ENCODE results near the gene RPL7L1. TPM values are rescaled to one million over a fixed set of nuclear protein-coding genes. Genes with fewer than 3 reads are reported as not detected.

Gene RPL7L1
- 85.7 TPM for polyA plus RNA-seq (2012; ENCODE audit: insufficient read length, low read depth)

DNA sequence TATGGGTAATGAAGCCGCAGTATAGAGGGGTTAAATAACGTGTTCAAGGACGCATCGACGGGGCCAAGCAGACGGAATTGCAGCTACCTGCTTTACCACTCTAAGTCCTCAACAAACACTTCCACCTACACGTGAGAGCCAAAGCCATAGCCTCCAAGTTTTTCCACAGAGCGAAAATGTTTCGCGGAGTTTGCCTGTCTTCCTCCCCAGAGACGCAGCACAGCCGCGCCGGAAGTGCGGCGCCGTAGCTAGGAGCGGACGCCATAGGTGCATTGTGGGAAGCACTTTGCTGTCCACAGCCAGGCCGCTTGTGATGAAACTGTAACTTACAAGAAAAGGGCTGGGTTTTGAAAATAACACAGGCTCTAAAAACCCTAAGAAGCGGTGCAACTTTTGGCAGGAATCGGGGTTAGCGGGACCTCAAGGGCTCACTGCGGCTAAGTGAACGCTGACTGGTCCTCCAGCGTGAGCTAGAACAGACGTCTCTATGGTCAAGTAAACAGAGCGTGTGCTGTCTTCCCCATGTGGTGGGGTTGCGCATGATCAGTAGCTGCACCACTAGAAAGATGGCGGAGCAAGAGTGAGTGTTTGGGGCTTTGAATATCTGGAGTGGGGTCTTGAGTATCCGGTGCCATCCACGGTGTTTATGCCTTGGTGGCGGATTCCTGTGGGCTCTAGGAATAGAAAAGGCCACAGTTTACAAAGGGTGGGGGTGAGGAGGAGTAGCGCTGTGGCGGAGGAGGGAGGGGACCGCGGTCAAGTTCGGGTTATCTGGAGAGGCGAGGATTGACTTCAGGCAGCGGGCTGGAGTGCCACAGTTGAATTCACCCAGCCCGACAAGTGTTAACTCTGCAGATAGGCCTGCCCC, at the start of gene RPL7L1:
Gene RPL7L1 (plus strand): TSS at position 245 of the 868 bp plus-strand sequence. CDS start 295 bp downstream, at position 540.
- TF ChIP-seq REST (IDR thresholded peaks at IDR 0.05; ENCODE audit: insufficient read depth in 1 of 2, low read depth in 2 of 2, low read length in 2 of 2): peak in 1 of 2 experiments; percentile 79; a peak in 1 of 4 replicates
- TF ChIP-seq POLR2AphosphoS5 (IDR thresholded peaks at IDR 0.05; ENCODE audit: low read depth, low read length): peak; percentile 98
- TF ChIP-seq SIN3A (IDR thresholded peaks at IDR 0.05; ENCODE audit: borderline replicate concordance, insufficient read depth, low read length): peak; percentile 70; the same call in 1 of the 2 replicates
- TF ChIP-seq FOXP2 (optimal IDR thresholded peaks at IDR 0.05; ENCODE audit: borderline replicate concordance, extremely low read depth, extremely low read length, insufficient read depth): peak; percentile 81
- TF ChIP-seq TAF1 (IDR thresholded peaks at IDR 0.05; ENCODE audit: borderline replicate concordance, insufficient read depth, low read length): peak; percentile 94

DNA sequence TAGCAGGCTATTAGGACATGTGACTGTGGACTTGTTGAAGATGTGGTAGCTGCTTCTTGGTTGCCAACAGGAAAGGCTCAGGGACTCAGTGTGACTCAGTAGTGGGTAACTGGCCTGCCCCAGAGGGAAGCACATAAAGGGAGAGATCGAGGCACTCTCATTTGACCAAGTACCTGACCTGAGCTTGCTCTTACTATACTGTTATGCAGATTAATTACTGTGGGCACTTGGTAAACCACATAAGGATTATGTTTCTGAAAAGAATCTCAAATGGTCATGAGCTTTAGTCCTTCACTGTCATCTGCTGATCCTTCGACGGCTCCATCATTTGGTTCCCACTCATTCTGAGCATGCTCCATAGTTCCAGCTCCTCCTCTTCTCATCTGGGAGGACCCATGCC, 48.2 kb upstream of the RPL7L1 start:
- TF ChIP-seq POLR2AphosphoS5 (IDR thresholded peaks at IDR 0.05; ENCODE audit: low read depth, low read length): no peak

DNA sequence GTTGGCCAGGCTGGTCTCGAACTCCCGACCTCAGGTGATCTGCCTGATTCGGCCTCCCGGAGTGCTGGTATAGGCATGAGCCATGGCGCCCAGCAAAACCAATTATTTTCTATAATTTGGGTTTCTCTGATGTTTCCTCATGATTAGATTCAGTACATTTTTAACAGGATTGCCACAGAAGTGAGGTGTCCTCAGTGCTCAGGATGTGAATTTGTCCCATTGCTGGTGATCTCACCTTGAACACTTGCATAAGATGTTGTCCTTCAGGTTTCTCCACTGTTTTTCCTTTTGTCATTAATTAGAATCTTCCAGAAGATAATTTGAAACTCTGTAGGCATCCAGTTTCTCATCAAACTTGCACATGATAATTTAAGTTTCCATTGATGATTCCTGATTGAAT, 45.4 kb upstream of the RPL7L1 start:
- TF ChIP-seq REST (IDR thresholded peaks at IDR 0.05; ENCODE audit: insufficient read depth in 1 of 2, low read depth in 2 of 2, low read length in 2 of 2) (no peak), FOXP2 (optimal IDR thresholded peaks at IDR 0.05; ENCODE audit: borderline replicate concordance, extremely low read depth, extremely low read length, insufficient read depth) (no peak), POLR2AphosphoS5 (IDR thresholded peaks at IDR 0.05; ENCODE audit: low read depth, low read length) (no peak), SIN3A (IDR thresholded peaks at IDR 0.05; ENCODE audit: borderline replicate concordance, insufficient read depth, low read length) (no peak), TAF1 (IDR thresholded peaks at IDR 0.05; ENCODE audit: borderline replicate concordance, insufficient read depth, low read length) (no peak)

DNA sequence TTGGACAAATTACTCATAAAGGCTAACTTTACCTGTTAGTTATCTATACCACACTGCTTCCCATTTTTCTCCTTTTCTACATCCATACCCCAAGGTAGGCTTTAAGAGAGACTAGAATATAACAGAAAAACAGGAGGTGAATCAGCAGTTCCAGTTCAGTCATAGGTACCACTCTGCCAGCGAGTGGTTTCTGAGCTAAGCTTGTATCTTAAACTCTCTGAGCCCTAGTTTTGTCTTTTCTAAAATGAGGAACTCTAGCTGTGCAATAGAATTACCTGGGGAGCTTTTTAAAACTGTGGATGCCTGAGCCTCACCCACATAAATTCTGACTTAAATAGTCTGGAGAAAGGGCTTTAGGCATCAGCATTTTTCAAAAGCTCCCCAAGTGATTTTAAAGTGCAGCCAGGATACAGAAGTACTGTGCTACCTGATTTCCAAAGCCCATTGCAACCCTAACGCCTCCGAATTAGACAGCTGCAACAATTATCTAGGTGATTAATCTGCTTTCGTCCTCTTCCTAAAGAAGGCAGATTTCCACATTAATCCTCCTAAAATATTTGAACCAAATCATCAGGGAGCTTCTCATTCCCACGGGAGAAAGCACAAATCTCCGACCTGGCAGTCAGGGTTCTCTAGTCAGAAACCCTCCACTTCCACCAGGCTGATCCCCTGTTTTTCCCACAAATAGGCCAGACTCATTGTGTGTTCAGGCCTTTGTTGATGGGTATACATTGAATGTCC, 37.4 kb upstream of the RPL7L1 start:
- no peak for TF ChIP-seq REST (IDR thresholded peaks at IDR 0.05; ENCODE audit: insufficient read depth in 1 of 2, low read depth in 2 of 2, low read length in 2 of 2)
- TF ChIP-seq POLR2AphosphoS5 (IDR thresholded peaks at IDR 0.05; ENCODE audit: low read depth, low read length): no peak
- no peak for TF ChIP-seq TAF1 (IDR thresholded peaks at IDR 0.05; ENCODE audit: borderline replicate concordance, insufficient read depth, low read length)
- no peak for TF ChIP-seq FOXP2 (optimal IDR thresholded peaks at IDR 0.05; ENCODE audit: borderline replicate concordance, extremely low read depth, extremely low read length, insufficient read depth)
- TF ChIP-seq SIN3A (IDR thresholded peaks at IDR 0.05; ENCODE audit: borderline replicate concordance, insufficient read depth, low read length): no peak

GRCh38 chr6:42845327-42845694, 34.1 kb upstream of the RPL7L1 start:
- TF ChIP-seq REST (IDR thresholded peaks at IDR 0.05; ENCODE audit: insufficient read depth in 1 of 2, low read depth in 2 of 2, low read length in 2 of 2) (no peak), TAF1 (IDR thresholded peaks at IDR 0.05; ENCODE audit: borderline replicate concordance, insufficient read depth, low read length) (no peak), FOXP2 (optimal IDR thresholded peaks at IDR 0.05; ENCODE audit: borderline replicate concordance, extremely low read depth, extremely low read length, insufficient read depth) (no peak), SIN3A (IDR thresholded peaks at IDR 0.05; ENCODE audit: borderline replicate concordance, insufficient read depth, low read length) (no peak), POLR2AphosphoS5 (IDR thresholded peaks at IDR 0.05; ENCODE audit: low read depth, low read length) (no peak)

Data from PFSK-1 (cell line).